GM10248 (cell line): Measurements from ENCODE around the gene KICS2.

ENCODE experiments used
- CTCF ChIA-PET: fragments of 300-600 bp; sonication (Branson Sonifier 250); formaldehyde crosslinking; extraction: SDS; loops from one replicate; lab custom pipeline; 2021; ENCODE audit warnings: antibody characterized with exemption; lab: Yijun Ruan, JAX
- POLR2A ChIA-PET: fragments of 350-650 bp; sonication (Branson Sonifier 250); formaldehyde crosslinking; extraction: SDS; loops from one replicate; lab custom pipeline; 2020; ENCODE audit warnings: antibody characterized with exemption; lab: Yijun Ruan, JAX
- DNase-seq: peaks from one replicate; pipeline ENCODE4 v3.0.0; 2012; ENCODE audit errors: extremely low spot score
- CTCF ChIP-seq: IDR thresholded peaks from 2 replicates; pipeline ENCODE4 v1.5.1; 2012; ENCODE audit warnings: mild to moderate bottlenecking, low read depth; ENCODE audit errors: extremely low read depth, missing control alignments, control extremely low read depth

KICS2 gene

DNA sequence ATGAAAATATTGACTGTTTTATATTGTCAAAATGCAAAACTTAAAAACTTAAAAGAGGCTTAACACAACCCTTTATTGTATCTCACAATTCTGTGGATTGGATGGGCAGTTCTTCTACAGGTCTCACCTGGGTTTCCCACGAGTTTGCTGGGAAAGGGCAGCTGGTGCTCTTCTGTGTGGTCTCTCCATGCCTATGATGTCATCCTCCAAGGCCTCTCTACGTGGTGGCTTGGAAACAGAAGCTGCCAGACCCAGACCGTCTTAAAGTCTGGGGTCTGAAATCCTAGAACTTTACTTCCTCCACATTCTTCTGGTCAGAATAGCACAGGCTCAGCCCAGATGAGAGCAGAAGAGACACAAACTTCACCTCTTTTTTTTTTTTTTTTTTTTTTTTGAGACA lies 36.5 kb upstream of the KICS2 start:
- ChIA-PET POLR2A (no interaction called here), CTCF (interaction anchor here (1.8 to 5.7 kb wide), 4 partner anchors 10 to 432 kb away, joined by 5 to 34 read pairs (median 14); partner anchors contain the start of gene SRGAP1)
- no peak for DNase-seq
- no peak for TF ChIP-seq CTCF

DNA sequence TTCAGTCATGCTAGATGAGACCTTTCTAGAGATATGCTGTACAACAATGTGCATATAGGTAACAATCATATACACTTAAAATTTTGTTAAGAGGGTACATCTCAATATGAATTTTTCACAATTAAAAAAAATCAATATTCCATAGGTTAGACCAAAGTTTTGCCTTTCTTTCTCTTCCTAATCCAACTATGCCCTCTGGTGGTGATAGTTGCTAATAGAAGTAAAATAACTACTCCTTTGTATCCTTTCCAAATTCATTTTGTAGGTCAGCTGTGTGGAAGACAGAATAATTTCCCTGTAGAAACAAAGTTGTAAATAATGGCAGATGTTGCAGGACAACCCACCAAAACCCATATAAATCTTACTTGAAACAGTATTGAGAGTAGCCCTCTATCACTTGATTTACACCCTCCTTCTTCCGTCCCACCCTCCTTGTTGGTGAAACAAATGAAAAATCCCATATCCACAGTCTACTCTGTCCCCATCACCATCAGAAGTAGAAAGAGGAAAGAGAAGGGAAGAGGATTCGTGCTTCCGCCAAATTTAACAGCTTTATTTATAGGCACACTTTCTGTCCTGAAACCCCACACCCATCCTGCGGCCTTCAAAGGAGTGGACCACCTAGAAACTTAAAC lies 34.2 kb upstream of the KICS2 start:
- POLR2A ChIA-PET, result no interaction called here
- CTCF ChIA-PET, result interaction anchor here (0.6 to 5.7 kb wide), 27 partner anchors 10 to 588 kb away, joined by 3 to 34 read pairs (median 3); partner anchors contain the start of genes DPY19L2 and SRGAP1
- TF ChIP-seq CTCF, result peak; percentile 48
- peak; percentile 33 for DNase-seq

DNA sequence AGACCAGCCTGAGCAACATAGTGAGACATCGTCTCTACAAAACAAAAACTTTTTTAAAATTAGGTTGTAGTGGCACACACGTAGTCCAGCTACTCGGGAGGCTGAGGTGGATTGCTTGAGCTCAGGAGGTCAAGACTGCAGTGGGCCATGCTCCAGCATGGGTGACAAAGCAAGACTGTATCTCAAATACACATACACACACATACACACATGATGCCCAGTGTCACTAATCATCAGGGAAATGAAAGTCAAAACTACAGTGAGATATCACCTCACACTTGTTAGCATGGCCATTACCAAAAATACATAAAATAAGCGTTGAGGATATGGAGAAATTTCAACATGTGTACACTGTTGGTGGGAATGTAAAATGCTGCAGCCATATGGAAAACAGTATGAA lies 33.2 kb upstream of the KICS2 start:
- ChIA-PET POLR2A (no interaction called here), CTCF (interaction anchor here (1.1 to 5.7 kb wide), 13 partner anchors 10 to 442 kb away, joined by 3 to 34 read pairs (median 5); partner anchors contain the start of gene SRGAP1)
- no peak for TF ChIP-seq CTCF
- no peak for DNase-seq

DNA sequence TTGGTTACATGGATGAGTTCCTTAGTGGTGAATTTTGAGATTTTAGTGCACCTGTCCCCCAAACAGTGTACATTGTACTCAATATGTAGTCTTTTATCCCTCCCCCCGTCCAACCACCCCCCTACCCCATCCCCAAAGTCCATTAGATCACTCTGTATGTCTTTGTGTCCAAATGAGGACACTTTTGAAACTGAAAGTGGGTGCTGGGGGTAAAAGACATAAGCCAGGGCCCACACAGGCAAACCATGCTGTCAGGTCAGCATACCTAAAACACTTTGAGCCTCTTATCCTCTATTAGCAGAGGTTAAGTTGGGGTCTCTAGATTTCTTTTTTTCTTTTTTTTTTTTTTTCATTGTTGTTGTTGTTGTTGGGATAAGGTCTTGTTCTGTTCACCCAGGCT lies 31.3 kb upstream of the KICS2 start:
- ChIA-PET POLR2A (no interaction called here), CTCF (interaction anchor here (0.8 to 1.2 kb wide), 2 partner anchors 410 to 441 kb away, joined by 3 read pairs; no protein-coding TSS in a partner anchor)
- no peak for DNase-seq
- no peak for TF ChIP-seq CTCF

DNA sequence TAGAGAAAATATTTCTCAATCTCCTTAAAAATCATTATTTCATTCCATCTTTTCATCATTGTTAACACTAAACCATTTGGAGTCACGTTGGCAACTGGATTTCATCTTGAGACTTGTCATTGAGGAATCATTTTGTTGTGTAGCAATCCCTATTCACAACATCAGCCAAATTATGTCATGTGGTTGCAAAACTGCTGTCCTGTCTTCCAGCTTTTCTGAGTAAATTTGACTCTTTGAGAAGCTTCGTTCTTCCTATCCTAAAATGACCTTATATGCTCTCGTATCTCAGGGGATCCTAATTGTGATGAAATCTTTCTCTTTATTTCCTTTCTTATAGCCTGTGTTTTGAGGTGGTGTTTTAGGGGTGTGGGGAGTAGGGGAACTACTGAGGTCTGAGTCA lies 30.6 kb upstream of the KICS2 start:
- DNase-seq, result no peak
- ChIA-PET POLR2A (no interaction called here), CTCF (interaction anchor here (0.8 to 2.2 kb wide), 2 partner anchors 408 to 440 kb away, joined by 3 to 6 read pairs; partner anchors contain the start of gene SRGAP1)
- TF ChIP-seq CTCF, result no peak

GRCh38 chr12:64243809-64244208 lies 21.7 kb upstream of the KICS2 start:
- ChIA-PET POLR2A (interaction anchor here (0.6 kb wide), 1 partner anchor 23 kb away, joined by 3 read pairs; no protein-coding TSS in a partner anchor), CTCF (interaction anchor here (1.3 kb wide), 1 partner anchor 12 kb away, joined by 7 read pairs; no protein-coding TSS in a partner anchor)
- TF ChIP-seq CTCF, result no peak
- no peak for DNase-seq
